HCT116 (cell line): ENCODE results near the gene SOCS1.

Experiments
- CBX3 ChIP-seq: IDR thresholded peaks from 2 replicates; pipeline ENCODE4 v1.6.1; 2012; ENCODE audit warnings: low read depth
- CEBPB ChIP-seq: IDR thresholded peaks from 2 replicates; pipeline ENCODE4 v1.6.1; 2012; ENCODE audit warnings: low read depth
- ELF1 ChIP-seq: IDR thresholded peaks from 2 replicates; pipeline ENCODE4 v1.6.1; 2012; ENCODE audit warnings: low read depth, borderline replicate concordance
- EZH2phosphoT487 ChIP-seq: fragments of 200-600 bp; IDR thresholded peaks from 2 replicates; pipeline ENCODE4 v1.6.1; 2018; ENCODE audit warnings: antibody characterized with exemption, borderline replicate concordance
- FOSL1 ChIP-seq: IDR thresholded peaks from 2 replicates; pipeline ENCODE4 v1.6.1; 2012; ENCODE audit warnings: low read depth
- JUND ChIP-seq: IDR thresholded peaks from 2 replicates; pipeline ENCODE4 v1.6.1; 2012
- POLR2A ChIP-seq: IDR thresholded peaks from 2 replicates; pipeline ENCODE4 v1.7.0; 2011; ENCODE audit warnings: borderline replicate concordance; ENCODE audit not compliant: insufficient read depth, insufficient read length; ENCODE audit errors: extremely low read depth
- RAD21 ChIP-seq: IDR thresholded peaks from 2 replicates; pipeline ENCODE4 v1.6.1; 2012; ENCODE audit warnings: low read depth, mild to moderate bottlenecking
- REST ChIP-seq: IDR thresholded peaks from 2 replicates; pipeline ENCODE4 v1.6.1; 2012; ENCODE audit warnings: low read depth
- SRF ChIP-seq: IDR thresholded peaks from 2 replicates; pipeline ENCODE4 v1.6.1; 2012; ENCODE audit warnings: low read depth
- YY1 ChIP-seq: IDR thresholded peaks from 2 replicates; pipeline ENCODE4 v1.6.1; 2011; ENCODE audit warnings: low read length, low read depth, moderate library complexity, mild to moderate bottlenecking; ENCODE audit not compliant: insufficient replicate concordance; ENCODE audit errors: extremely low read depth
- TF ChIP-seq, protein P1 (sequence below), 3 experiments: fragments of 200-600 bp in 1 of 3; sonication (generic) in 1 of 3; IDR thresholded peaks in 2 of 3; conservative IDR thresholded peaks in 1 of 3; 2 replicates each; pipeline ENCODE4 v1.5.1; 2012 to 2017; ENCODE audit warnings: low read depth in 2 of 3, low read length in 2 of 3, antibody characterized with exemption in 1 of 3, borderline replicate concordance in 1 of 3, control low read depth in 1 of 3, mild to moderate bottlenecking in 1 of 3, mixed read lengths in 1 of 3, mixed run types in 1 of 3, moderate library complexity in 1 of 3; ENCODE audit not compliant: insufficient read depth in 1 of 3
- TF ChIP-seq, protein P2 (sequence below): IDR thresholded peaks from 2 replicates; pipeline ENCODE4 v1.6.1; 2012
- TF ChIP-seq, protein P3 (sequence below): IDR thresholded peaks from 2 replicates; pipeline ENCODE4 v1.6.1; 2012

GRCh38 chr16:11208916-11209665 lies 46.9 kb downstream of the SOCS1 start:
- TF ChIP-seq SRF (no peak), REST (no peak), CBX3 (no peak), FOSL1 (no peak), RAD21 (no peak), JUND (no peak), ELF1 (no peak), CEBPB (no peak), YY1 (no peak), EZH2phosphoT487 (no peak), POLR2A (no peak)
- TF ChIP-seq, protein P1, sequence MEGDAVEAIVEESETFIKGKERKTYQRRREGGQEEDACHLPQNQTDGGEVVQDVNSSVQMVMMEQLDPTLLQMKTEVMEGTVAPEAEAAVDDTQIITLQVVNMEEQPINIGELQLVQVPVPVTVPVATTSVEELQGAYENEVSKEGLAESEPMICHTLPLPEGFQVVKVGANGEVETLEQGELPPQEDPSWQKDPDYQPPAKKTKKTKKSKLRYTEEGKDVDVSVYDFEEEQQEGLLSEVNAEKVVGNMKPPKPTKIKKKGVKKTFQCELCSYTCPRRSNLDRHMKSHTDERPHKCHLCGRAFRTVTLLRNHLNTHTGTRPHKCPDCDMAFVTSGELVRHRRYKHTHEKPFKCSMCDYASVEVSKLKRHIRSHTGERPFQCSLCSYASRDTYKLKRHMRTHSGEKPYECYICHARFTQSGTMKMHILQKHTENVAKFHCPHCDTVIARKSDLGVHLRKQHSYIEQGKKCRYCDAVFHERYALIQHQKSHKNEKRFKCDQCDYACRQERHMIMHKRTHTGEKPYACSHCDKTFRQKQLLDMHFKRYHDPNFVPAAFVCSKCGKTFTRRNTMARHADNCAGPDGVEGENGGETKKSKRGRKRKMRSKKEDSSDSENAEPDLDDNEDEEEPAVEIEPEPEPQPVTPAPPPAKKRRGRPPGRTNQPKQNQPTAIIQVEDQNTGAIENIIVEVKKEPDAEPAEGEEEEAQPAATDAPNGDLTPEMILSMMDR (IDR thresholded peaks at IDR 0.05 in 2 of 3, conservative IDR thresholded peaks at IDR 0.05 in 1 of 3; ENCODE audit: borderline replicate concordance in 1 of 3, insufficient read depth in 1 of 3, low read depth in 2 of 3, low read length in 2 of 3): no peak
- TF ChIP-seq, protein P2, sequence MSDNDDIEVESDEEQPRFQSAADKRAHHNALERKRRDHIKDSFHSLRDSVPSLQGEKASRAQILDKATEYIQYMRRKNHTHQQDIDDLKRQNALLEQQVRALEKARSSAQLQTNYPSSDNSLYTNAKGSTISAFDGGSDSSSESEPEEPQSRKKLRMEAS: no peak
- TF ChIP-seq, protein P3, sequence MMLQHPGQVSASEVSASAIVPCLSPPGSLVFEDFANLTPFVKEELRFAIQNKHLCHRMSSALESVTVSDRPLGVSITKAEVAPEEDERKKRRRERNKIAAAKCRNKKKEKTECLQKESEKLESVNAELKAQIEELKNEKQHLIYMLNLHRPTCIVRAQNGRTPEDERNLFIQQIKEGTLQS: no peak
